Epithelial cell of esophagus (primary cell): ENCODE results near the gene MARK2.

Experiments used
- DNase-seq: peaks from one replicate; pipeline ENCODE4 v3.0.0; 2010; ENCODE audit warnings: low read depth
- H3K4me3 ChIP-seq: 2 replicates; pipeline ENCODE4 v1.5.1; 2011; ENCODE audit warnings: mild to moderate bottlenecking, low read length, control low read depth
- TF ChIP-seq, protein P1 (sequence below): IDR thresholded peaks from 2 replicates; pipeline ENCODE4 v1.5.1; 2011; ENCODE audit warnings: low read depth, mild to moderate bottlenecking, low read length, control low read depth, inconsistent platforms; ENCODE audit not compliant: insufficient read depth; ENCODE audit errors: missing control alignments

Gene MARK2

GRCh38 chr11:63816166-63816565 lies 22.7 kb upstream of the MARK2 start:
- TF ChIP-seq, protein P1, sequence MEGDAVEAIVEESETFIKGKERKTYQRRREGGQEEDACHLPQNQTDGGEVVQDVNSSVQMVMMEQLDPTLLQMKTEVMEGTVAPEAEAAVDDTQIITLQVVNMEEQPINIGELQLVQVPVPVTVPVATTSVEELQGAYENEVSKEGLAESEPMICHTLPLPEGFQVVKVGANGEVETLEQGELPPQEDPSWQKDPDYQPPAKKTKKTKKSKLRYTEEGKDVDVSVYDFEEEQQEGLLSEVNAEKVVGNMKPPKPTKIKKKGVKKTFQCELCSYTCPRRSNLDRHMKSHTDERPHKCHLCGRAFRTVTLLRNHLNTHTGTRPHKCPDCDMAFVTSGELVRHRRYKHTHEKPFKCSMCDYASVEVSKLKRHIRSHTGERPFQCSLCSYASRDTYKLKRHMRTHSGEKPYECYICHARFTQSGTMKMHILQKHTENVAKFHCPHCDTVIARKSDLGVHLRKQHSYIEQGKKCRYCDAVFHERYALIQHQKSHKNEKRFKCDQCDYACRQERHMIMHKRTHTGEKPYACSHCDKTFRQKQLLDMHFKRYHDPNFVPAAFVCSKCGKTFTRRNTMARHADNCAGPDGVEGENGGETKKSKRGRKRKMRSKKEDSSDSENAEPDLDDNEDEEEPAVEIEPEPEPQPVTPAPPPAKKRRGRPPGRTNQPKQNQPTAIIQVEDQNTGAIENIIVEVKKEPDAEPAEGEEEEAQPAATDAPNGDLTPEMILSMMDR: no peak

GRCh38 chr11:63816732-63817131 lies 22.2 kb upstream of the MARK2 start:
- H3K4me3 ChIP-seq: no peak overlapping the region
- DNase-seq: no peak
- TF ChIP-seq, protein P1: no peak

More at GRCh38 chr11:63816166-63816565, 22.7 kb upstream of the MARK2 start:
- no peak overlapping the region for H3K4me3 ChIP-seq
- no peak for DNase-seq

DNA sequence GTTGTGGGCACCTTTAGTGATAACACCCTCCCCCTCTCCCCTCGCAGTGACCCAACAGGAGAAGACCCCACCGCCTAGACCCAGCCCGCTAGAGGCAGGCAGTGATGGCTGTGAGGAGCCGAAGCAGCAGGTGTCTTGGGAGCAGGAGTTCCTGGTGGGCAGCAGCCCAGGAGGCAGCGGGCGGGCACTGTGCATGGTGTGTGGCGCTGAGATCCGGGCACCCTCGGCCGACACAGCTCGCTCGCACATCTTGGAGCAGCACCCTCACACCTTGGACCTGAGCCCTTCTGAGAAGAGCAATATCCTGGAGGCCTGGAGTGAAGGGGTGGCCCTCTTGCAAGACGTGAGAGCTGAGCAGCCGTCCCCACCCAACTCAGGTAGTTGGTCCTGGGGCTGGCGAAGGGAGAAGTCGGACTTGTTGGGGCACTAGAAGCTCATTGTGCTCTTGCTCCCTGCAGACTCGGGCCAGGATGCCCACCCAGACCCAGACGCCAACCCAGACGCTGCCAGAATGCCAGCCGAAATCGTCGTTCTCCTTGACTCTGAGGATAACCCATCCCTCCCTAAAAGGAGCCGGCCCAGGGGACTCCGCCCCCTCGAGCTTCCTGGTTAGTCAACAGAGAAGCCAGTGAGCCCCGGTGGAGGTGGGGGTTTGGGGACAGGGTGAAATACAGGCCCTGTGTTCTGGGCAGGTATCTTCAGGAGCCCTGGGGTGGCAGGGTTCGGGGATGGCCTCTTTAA lies 21.0 kb upstream of the MARK2 start:
- DNase-seq: no peak
- H3K4me3 ChIP-seq: no peak overlapping the region
- TF ChIP-seq, protein P1: no peak

DNA sequence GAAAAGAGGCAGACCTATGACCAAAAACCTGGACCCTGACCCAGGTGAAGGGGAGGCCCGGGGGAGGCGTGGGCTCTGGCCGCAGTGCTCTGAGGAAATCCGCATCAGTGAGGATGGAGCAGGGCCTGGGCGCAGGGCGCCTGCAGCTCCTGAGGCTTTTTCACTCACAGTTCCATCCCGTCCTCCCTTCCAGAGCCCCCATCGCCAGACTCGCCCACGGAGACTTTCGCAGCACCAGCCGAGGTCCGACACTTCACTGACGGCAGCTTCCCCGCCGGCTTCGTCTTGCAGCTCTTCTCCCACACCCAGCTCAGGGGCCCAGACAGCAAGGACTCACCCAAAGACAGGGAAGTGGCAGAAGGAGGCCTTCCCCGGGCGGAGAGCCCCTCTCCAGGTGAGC lies 20.3 kb upstream of the MARK2 start:
- TF ChIP-seq, protein P1: no peak
- DNase-seq: no peak
- no peak overlapping the region for H3K4me3 ChIP-seq

DNA sequence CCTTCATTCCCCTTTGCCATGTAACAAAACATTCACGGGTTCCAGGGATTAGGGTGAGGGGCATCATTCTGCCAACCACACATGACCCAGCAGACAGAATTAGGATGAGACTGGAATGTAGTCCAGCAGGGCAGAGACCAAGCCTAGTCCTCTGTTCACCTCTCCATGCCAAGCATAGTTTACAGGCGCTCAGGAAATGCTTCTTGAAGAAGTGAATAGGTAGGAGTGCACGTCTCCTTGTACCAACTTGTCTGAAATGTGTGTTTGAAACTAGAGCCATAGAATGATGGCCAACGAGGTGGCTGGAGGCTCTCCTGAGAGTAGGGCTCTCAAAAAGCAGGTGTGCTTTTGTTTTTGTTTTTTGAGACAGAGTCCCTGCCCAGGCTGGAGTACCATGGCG lies 17.5 kb upstream of the MARK2 start:
- H3K4me3 ChIP-seq: no peak overlapping the region
- TF ChIP-seq, protein P1: no peak
- DNase-seq: peak; percentile 61

DNA sequence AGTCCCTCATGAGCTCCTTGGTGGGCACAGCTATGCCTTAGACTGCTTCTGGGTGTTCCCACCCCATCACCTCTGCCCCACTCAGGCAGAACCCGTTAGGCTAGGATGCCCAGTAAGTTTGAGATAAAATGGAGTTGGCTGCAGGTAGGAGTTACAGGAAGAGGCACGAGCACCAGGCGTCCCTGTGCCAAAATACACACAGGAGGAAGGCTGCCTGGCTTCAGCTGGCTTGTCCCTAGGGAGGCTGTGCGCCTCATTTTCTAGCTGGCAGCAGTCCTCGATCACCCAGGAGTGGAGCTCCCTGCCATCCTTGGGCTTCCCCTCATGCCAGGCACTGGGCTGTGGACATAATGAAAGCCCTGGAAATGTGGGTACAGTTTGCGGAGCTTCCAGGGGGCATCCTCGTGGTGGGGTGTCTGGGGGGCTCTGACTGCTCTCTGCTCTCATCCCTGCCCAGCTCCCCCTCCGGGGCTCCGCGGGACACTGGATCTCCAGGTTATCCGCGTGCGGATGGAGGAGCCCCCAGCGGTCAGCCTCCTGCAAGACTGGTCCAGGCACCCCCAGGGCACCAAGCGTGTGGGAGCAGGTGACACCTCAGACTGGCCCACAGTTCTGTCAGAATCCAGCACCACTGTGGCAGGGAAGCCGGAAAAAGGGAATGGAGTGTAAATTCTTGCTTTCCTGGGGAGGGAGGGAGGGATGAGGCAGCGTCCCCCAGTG lies 12.3 kb upstream of the MARK2 start:
- DNase-seq: no peak
- TF ChIP-seq, protein P1: no peak
- no peak overlapping the region for H3K4me3 ChIP-seq
